AG04450 (cell line): ENCODE measurements around the gene NUBP2. TPM values are rescaled to one million over a fixed set of nuclear protein-coding genes. Genes with fewer than 3 reads are reported as not detected.
A peak's percentile ranks its signal among the peaks of the same experiment; 100 is the strongest.

ENCODE experiments used
- CTCF ChIA-PET: fragments of 300-600, 350-600 bp; formaldehyde crosslinking; extraction: SDS; loops from one replicate; lab custom pipeline; 2022; ENCODE audit warnings: antibody characterized with exemption, inconsistent platforms; lab: Charles Lee
- POLR2A ChIA-PET: fragments of 350-600 bp; formaldehyde crosslinking; extraction: SDS; loops from one replicate; lab custom pipeline; 2021; ENCODE audit warnings: antibody characterized with exemption, inconsistent platforms; lab: Yijun Ruan, JAX
- DNase-seq: peaks from one replicate; pipeline ENCODE4 v3.0.0-alpha.2; 2011; ENCODE audit warnings: low read depth, low spot score
- H3K27ac ChIP-seq: one replicate; pipeline ENCODE4 v1.5.1; 2012; ENCODE audit warnings: low read depth, low read length, control low read depth
- H3K27me3 ChIP-seq: one replicate; pipeline ENCODE4 v1.6.0; 2012; ENCODE audit warnings: low read length; ENCODE audit not compliant: control insufficient read depth, insufficient read depth
- H3K4me3 ChIP-seq: 2 replicates; pipeline ENCODE4 v1.5.1; 2011; ENCODE audit warnings: mild to moderate bottlenecking, low read depth, low read length, control low read depth
- H3K9me3 ChIP-seq: 2 replicates; pipeline ENCODE4 v1.5.1; 2012; ENCODE audit warnings: low read length; ENCODE audit not compliant: control insufficient read depth, insufficient read depth
- CTCF ChIP-seq: IDR thresholded peaks from 2 replicates; pipeline ENCODE4 v1.5.1; 2011; ENCODE audit warnings: low read depth, low read length, control low read depth, inconsistent platforms
- polyA plus RNA-seq: library from polyadenylated mRNA; depleted of rRNA; stranded (reverse); fragments of >200 nt; gene quantifications from 2 replicates; pipeline ENCODE4 v1.2.3, GENCODE V29; 2011

NUBP2 gene
- polyA plus RNA-seq, 1 experiment = 20.0 TPM

GRCh38 chr16:1781758-1782407 is 877 bp upstream of the NUBP2 start:
- CTCF ChIA-PET = interaction anchor here (0.8 to 1.3 kb wide), 3 partner anchors 8 to 28 kb away, joined by 3 to 6 read pairs (median 3); partner anchors contain the start of genes EME2 and MRPS34
- no peaks in the 10 kb centered on the region; the same call in 1 of the 2 replicates for H3K9me3 ChIP-seq
- no peaks in the 10 kb centered on the region for H3K27me3 ChIP-seq
- peak overlapping the region; percentile 80 for H3K4me3 ChIP-seq
- 0 out of 2 replicates have a peak, but pooled peaks have one; percentile 7 for TF ChIP-seq CTCF
- no peak for DNase-seq
- POLR2A ChIA-PET = interaction anchor here (0.5 to 2.8 kb wide), 10 partner anchors 8 to 373 kb away, joined by 4 to 21 read pairs (median 8); partner anchors contain the start of genes EME2, FAHD1, HAGH and JPT2
- H3K27ac ChIP-seq = no peak overlapping the region

GRCh38 chr16:1784977-1785845 is 2.5 kb downstream of the NUBP2 start:
- Histone ChIP-seq H3K9me3 (no peaks in the 10 kb centered on the region; the same call in 1 of the 2 replicates), H3K27ac (no peak overlapping the region), H3K27me3 (no peaks in the 10 kb centered on the region), H3K4me3 (no peak overlapping the region)
- no peak for TF ChIP-seq CTCF
- DNase-seq = no peak
- ChIA-PET POLR2A (no interaction called here), CTCF (interaction anchor here (1.1 kb wide), 1 partner anchor 79 kb away, joined by 5 read pairs; the partner anchor contains the start of gene MAPK8IP3)

- POLR2A ChIA-PET = no interaction called here
- H3K27ac ChIP-seq = no peak overlapping the region
- no peak for TF ChIP-seq CTCF
- CTCF ChIA-PET = no interaction called here
- H3K4me3 ChIP-seq = no peak overlapping the region
- DNase-seq = no peak
- H3K27me3 ChIP-seq = no peaks in the 10 kb centered on the region
- no peaks in the 10 kb centered on the region; the same call in 1 of the 2 replicates for H3K9me3 ChIP-seq
These were observed 3.0 kb downstream of the NUBP2 start for GRCh38 chr16:1785846-1786170.

GRCh38 chr16:1786242-1787055 is 3.7 kb downstream of the NUBP2 start:
- no peak for TF ChIP-seq CTCF
- Histone ChIP-seq H3K27ac (no peak overlapping the region), H3K9me3 (no peaks in the 10 kb centered on the region; the same call in 1 of the 2 replicates), H3K4me3 (no peak overlapping the region), H3K27me3 (no peaks in the 10 kb centered on the region)
- POLR2A ChIA-PET = no interaction called here
- DNase-seq = no peak
- CTCF ChIA-PET = no interaction called here
